NCI-H524 treated with DMSO at 0.1 percent for 48 hours (cell line): ENCODE results near the gene KRT81.
"Not testable (repeated sequence)": the region's sequence is repeated elsewhere in the genome, so short reads cannot be mapped to it uniquely, and the experiment has no call there.

ENCODE experiments used
- DNase-seq: peaks from one replicate; lab custom pipeline; 2025; lab: John Stamatoyannopoulos, UW

KRT81 gene

GRCh38 chr12:52317468-52318052, 26.2 kb upstream of the KRT81 start:
- DNase-seq: no peak

- DNase-seq: no peak
Measured at GRCh38 chr12:52316701-52317100, 25.4 kb upstream of the KRT81 start.

DNA sequence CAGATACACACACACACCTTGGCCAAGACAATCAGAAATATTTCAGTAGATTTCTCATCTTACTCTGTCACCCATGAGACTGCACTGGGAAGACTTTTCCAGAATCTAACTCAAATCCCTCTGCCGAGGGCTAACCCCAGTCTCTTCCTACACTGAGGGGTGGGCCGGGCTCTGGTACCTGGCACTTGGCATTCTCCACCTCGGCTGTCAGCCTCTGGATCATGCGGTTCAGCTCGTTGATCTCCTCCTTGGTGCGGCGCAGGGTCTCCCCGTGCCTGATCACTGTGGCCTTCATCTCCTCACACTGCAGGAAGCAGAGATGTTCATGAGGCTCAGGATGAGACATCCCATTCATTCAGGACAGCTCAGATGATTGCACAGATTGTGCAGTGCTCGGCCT, 25.0 kb upstream of the KRT81 start:
- DNase-seq: no peak

GRCh38 chr12:52315721-52316120, 24.4 kb upstream of the KRT81 start:
- not testable (repeated sequence) for DNase-seq

DNA sequence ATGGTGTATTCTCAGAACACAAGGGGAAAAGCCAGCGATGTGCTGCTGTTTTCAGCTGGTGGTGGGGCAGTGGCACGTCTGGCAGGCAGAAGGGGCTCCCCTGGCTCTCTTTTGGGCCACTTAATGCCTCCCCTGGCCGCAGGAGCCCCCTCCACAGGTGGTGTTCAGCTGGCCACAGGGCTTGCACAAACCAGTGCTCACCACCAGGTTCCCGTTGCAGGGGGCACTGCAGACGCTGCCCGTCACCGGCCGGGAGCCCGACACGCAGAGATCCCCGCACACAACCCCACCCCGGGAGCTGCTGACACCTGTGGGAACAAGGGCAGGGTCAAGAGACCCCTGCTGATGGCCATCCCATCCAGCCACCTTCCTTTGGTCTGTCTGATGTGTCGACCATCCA, 23.2 kb upstream of the KRT81 start:
- no peak for DNase-seq

DNA sequence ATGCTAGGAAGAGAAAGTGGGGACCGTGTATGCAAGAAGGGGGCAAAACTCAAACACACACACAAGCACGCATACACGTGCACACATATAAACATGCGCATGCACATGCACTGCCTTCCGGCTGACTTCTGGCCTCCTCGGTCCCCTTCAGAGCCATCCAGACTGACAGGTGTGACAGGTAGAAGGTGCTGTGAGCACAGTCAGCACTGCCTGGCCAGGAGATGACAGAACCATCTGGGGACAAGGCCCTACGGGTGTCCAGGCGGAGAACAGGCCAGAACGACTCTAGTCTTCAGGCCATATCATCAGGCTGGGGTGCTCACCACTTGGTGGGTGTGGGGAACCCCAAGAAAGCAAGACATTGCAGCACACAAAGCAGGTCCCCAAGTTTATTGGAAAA, 22.6 kb upstream of the KRT81 start:
- no peak for DNase-seq

DNA sequence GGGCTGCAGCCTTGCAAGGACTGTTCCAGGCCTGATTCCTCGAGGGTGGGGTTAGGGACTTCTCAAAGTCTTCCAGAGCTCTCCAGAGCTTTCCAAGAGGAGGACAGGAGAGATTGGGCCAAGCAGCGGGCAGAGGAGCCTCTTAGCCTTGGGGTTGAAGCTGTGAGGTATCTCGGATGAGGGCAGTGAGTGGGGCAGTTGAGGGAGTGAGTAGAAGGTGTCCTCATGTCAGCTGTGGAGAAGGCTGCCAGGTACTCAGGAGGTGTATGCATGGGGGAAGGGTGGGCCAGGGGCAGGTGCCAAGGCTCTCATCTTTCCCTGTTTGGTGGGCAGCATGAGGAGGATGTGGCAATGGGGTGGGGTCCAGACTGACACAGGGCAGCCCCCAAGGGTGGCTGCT, 22.1 kb upstream of the KRT81 start:
- DNase-seq: no peak

DNA sequence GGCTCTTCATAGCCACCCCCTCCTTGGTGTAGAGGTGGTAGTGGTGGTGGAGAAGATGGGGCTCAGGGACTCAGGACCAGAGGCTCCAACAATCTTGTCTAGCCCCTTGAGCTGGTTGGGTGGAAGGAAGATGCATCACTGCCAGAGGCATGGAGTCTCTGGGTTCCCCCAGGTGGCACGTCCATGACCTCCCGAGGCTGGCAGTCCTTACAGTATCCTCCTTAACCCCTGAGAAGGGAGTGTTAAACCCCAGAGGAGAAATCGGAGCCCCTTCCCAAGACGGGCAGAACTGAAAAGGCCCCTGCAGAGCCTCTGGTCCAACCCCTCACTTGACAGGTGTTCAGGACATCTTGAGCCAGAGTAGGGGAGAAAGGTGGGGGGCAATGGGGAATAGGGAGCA, 20.8 kb upstream of the KRT81 start:
- no peak for DNase-seq

DNA sequence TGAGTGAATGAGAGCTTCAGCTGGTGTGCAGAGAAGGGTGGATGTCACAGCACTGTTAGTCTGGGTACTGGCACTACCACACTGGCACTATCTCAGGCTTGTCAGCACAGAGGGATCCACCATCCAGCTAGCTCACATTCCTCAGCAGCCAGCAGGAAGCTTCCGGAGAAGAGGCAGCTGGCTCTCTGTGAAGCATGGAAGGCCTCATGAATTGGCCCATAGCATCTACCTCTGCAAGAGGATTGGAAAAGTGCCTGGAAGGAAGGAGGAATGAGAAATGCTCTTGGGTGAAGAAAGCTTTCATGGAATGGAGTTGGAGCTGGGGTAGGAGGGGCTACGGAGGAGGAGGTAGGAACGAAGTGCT, 19.9 kb upstream of the KRT81 start:
- no peak for DNase-seq

DNA sequence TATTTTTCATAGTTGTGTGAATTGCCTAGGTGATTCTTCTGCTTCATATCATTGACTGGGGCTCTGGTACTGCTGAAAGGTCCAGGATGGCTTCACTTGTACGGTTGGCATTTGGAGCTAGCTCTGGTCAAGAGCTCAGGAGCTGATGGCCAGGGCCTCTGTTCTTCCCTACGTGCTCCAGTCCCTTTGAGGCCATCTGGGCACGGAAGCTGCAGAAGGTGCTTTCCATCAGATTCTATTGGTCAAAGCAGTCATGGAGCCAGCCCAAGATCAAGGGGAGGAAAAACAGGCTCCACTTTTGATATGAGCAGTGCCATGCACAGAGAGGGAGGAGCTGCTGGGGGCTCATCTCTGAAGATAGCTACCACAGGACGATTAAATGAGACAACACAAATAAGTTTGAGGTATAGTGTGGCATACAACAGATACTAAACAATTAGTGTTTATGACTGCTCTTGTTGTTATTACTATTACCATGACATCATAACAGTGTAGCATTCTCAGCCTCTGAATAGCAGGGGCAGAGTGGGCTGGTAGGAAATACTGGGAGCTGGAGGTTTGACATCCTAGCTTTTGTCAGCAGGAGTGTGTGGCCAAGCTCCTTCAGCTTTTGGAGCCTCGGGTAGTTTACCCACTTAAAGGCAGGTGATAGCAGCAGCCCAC, 19.4 kb upstream of the KRT81 start:
- DNase-seq: no peak

DNA sequence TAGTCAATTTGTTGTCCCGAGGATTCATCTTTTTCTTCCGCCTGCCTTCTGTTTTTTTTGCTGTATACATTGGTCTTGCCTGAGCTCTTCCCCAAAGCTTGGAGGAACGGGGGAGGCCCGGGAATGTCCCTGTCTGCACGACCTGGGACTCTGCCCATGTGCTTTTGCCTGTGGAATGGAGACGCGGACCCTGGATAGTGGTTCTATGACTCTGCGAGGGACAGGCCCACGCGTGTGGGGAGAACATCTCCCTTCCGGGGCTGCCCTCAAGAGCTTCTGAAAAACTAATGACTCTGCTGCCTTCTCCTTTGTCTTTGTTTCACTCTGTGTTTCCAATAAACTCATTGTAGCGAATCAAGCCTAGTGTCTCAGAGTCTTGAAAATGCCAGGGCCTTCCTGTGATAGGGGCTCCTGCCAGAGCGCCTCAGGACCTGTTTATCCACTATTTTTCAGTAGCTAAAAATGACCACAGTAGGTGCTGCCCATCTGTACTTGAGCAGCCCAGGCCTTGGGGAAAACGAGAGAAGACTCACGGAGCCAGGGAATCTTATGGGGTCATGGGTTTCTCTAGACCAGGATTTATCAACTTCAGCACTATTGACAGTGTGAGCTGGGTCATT, 17.6 kb upstream of the KRT81 start:
- DNase-seq: no peak

- DNase-seq: peak; percentile 41
Measured at GRCh38 chr12:52307836-52308805, 16.8 kb upstream of the KRT81 start.

DNA sequence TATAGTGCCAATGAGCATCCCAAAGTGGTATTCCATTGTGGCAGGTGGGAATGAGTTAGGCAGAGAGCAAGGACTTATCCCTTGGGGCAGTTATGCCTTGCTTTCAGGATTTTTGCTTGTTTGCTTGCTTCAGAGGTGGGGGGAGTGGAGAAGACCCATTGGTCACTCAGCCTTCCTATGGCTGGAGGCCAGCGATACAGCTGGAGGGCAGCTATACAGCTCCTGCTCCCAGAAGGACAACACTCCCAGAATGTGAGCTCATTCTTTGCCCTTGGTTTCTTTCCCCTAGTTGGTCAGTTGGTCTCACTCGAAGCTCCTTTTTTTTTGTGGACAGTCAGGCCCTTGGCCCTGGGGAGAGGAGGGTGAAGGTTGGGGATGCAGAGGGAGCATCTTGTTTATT, 15.4 kb upstream of the KRT81 start:
- DNase-seq: no peak

DNA sequence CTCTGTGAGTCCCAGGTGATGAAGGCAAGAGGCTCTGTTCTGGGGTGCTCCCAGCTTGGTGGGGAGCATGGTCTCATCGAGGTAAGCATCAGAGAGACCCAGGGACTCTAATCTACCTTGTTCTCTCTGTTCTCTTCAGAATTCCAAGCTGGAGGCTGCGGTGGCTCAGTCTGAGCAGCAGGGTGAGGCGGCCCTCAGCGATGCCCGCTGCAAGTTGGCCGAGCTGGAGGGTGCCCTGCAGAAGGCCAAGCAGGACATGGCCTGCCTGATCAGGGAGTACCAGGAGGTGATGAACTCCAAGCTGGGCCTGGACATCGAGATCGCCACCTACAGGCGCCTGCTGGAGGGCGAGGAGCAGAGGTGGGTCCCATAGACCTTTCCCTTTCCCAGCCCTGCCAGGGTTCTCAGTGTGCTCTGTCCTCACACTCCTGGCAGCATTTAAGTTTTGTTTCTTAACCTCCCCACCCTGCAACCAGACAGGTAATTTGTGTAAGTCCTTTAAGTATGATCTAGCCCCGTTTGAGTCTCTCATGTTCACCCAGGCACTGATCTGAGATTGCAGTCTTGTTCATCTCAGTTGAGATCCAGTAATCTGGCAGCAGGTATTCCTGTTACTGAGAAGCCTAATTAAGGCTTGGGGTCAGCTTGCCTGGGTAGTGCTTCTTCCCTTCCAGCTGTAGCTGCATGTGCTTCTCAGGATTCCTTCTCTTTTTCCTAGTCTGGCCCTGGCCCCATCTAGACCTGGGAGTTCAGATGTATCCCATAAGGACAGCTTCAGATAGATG, 14.8 kb upstream of the KRT81 start:
- no peak for DNase-seq

DNA sequence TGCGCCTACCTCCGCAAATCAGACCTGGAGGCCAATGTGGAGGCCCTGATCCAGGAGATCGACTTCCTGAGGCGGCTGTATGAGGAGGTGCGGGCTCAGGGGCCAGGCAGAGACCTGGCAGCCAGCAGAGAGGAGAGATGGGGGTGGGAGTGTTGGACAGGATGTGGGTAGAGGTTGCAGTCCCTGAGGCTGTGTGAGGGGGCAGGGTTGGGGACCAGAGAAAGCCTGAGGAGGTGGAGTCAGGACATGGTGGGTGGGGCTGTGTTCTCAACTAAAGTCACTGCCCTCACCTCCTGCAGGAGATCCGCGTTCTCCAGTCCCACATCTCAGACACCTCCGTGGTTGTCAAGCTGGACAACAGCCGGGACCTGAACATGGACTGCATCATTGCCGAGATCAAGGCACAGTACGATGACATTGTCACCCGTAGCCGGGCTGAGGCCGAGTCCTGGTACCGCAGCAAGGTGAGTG, 13.6 kb upstream of the KRT81 start:
- DNase-seq: not testable (repeated sequence)

DNA sequence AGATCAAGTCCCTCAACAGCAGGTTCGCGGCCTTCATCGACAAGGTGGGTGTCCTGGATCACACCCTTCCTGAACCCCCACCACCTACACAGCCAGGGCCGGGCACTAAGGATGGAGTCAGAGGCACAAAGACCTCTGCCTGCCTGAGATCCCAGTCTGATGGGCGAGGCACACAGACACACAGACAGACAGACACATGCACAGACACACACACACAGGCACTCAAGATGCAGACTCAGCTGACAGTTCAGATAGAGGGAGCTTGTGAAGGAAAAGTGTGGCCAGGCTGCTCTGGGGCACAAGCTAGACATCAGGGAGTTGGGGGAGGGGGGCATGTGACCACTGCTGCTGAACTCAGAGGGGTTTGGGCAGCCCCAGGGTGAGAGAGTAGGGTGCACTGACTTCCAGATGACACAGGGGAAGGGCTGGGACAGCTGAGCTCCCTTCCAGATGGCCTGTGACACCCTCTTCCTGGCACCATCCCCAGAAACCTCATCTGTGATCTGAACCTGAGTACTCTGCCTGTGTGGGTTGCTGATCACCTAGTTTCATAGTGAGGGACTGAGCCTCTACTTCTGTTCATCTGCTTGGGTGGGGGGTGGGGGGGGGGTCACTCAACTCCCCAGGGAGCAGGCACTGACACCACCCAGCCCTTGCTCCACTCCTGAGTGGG, 11.0 kb upstream of the KRT81 start:
- DNase-seq: not testable (repeated sequence)

- DNase-seq: not testable (repeated sequence)
Measured at GRCh38 chr12:52301721-52302120, 10.4 kb upstream of the KRT81 start.

- DNase-seq: no peak
Measured at GRCh38 chr12:52300796-52301691, 9.7 kb upstream of the KRT81 start.

GRCh38 chr12:52298677-52299190, 7.4 kb upstream of the KRT81 start:
- DNase-seq: no peak
